ENCODE results near the gene WDR48. TPM values are rescaled to one million over a fixed set of nuclear protein-coding genes. Genes with fewer than 3 reads are reported as not detected.

Gene WDR48
- total and polyA plus RNA-seq, 9 donors = 20.7 to 55.5 (median 38.2) TPM

DNA sequence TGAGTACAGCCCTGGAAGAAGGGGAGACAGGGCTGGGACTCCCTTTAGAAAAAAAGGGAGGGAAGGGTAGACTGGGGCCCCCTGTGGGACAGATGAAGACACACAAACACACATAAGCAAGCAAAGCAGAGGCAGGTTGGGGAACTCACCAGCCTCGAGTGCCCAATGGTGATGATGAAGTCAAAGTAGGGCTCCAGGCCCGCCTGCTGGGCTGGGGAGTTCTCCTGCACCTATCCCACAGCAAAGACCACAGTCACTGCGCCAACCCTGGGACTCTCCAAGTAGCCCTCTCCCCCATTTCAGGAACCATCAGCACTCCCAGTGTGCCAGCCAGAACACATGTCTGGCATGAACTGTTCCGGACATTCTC lies 51.5 kb downstream of the WDR48 start:
- Histone ChIP-seq H3K27ac (peak overlapping the region in 1 of 2 donors; percentile 6), H3K36me3 (no peaks in the 10 kb centered on the region), H3K9me3 (no peaks in the 10 kb centered on the region), H3K4me1 (ENCODE audit: insufficient read depth) (peaks cover 3% of the 10 kb centered on the region), H3K4me3 (no peak overlapping the region), H3K27me3 (no peaks in the 10 kb centered on the region)
- intact Hi-C loops (cut with DNase I) = no loop called here
- DNase-seq = no peak
- TF ChIP-seq EP300 (IDR thresholded peaks at IDR 0.05) (no peak), POLR2A (IDR thresholded peaks at IDR 0.05) (no peak)
- TF ChIP-seq, protein P1, sequence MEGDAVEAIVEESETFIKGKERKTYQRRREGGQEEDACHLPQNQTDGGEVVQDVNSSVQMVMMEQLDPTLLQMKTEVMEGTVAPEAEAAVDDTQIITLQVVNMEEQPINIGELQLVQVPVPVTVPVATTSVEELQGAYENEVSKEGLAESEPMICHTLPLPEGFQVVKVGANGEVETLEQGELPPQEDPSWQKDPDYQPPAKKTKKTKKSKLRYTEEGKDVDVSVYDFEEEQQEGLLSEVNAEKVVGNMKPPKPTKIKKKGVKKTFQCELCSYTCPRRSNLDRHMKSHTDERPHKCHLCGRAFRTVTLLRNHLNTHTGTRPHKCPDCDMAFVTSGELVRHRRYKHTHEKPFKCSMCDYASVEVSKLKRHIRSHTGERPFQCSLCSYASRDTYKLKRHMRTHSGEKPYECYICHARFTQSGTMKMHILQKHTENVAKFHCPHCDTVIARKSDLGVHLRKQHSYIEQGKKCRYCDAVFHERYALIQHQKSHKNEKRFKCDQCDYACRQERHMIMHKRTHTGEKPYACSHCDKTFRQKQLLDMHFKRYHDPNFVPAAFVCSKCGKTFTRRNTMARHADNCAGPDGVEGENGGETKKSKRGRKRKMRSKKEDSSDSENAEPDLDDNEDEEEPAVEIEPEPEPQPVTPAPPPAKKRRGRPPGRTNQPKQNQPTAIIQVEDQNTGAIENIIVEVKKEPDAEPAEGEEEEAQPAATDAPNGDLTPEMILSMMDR (IDR thresholded peaks at IDR 0.05) = no peak
- 75 to 85% (median 77%) methylated on average over 4 of the region's 4 CpGs for WGBS, 3 donors

DNA sequence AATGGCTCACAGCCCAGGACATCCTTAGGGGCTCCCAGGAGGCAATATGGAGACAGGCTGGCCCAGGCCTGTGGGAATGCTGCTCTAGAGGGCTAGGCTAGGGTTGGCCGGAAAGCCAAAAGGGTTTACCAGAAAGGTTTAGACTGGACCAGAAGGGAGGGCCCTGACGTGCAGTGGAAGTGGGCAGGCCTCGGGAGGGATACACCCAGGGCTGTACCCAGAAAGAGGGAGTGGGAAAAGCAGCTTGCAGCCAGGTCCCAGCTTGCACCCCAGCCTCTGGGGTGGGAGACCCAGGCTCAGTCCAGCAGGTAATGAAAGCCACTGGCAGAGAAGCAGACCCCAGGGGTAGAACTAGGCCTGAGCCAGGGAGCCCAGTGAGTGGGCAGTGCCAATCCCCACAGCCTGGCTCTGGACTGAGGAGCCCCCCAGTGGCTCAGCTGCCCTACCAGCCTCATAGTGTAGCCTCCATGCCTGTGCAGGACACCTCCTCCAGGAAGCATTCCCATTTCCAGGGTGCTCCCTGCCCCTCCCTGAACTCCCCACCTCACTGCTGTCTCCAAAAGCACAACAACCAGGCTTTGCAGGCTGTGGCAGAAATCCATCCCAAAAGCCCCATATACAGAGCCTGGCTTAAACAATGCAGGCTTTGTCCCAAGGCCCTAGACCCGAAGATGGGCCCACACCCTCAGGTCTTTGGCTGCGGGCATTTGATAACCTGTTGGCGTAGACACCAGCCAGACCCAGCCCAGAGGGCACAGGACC lies 52.2 kb downstream of the WDR48 start:
- TF ChIP-seq POLR2A (IDR thresholded peaks at IDR 0.05) = no peak
- TF ChIP-seq EP300 (IDR thresholded peaks at IDR 0.05) = no peak
- TF ChIP-seq, protein P1 (IDR thresholded peaks at IDR 0.05) = no peak
- no peak for DNase-seq
- Histone ChIP-seq H3K4me1 (ENCODE audit: insufficient read depth) (peaks cover 4% of the 10 kb centered on the region), H3K4me3 (no peak overlapping the region), H3K27ac (no peak overlapping the region), H3K36me3 (no peaks in the 10 kb centered on the region), H3K9me3 (no peaks in the 10 kb centered on the region), H3K27me3 (no peaks in the 10 kb centered on the region)
- 82 to 92% (median 86%) methylated on average over 6 of the region's 6 CpGs for WGBS, 3 donors
- intact Hi-C loops (cut with DNase I) = no loop called here

DNA sequence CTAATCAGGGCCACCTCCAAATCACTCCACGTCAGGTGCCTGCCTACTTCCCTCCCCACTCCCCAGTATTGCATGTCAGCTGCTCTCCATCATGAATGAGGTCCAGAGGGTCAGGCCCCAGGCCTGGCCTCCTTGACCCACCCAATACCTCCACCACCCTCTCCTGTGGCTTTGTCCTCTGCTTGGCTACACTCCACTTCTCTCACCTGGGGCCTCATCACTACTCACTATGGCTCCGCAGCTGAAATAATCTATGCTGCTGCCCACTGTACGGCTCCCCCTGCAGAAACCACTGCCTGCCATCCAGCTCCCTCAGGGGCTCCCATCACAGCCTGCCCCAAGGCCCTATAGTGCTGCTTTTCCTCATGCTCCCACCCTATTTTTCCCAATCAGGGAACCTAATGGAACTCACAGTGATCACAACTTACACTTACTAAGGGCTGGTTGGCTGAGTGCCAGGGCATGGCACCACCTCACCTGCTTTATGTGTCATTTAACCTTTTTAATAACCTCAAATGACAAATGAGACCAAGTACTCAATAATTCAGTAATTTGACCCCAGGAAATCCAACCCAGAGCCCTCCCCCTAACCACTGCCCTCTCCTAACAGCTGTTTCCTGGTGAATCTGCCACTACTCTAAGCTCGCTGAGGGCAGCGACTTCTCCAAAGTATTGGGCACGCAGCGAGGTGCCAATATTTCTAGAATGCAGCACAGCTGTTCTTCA lies 53.3 kb downstream of the WDR48 start:
- DNase-seq = no peak
- TF ChIP-seq EP300 (IDR thresholded peaks at IDR 0.05) = no peak
- TF ChIP-seq POLR2A (IDR thresholded peaks at IDR 0.05) = no peak
- TF ChIP-seq, protein P1 (IDR thresholded peaks at IDR 0.05) = no peak
- Histone ChIP-seq H3K27me3 (no peaks in the 10 kb centered on the region), H3K36me3 (no peaks in the 10 kb centered on the region), H3K27ac (no peak overlapping the region), H3K9me3 (no peaks in the 10 kb centered on the region), H3K4me3 (no peak overlapping the region), H3K4me1 (ENCODE audit: insufficient read depth) (peaks cover 4% of the 10 kb centered on the region)
- intact Hi-C loops (cut with DNase I) = loop anchor here in 1 of 4 donors (5.0 kb wide), 2 partner anchors 42 to 77 kb away; no protein-coding TSS in a partner anchor
- WGBS, 3 donors = 85 to 94% (median 87%) methylated on average over 6 to 7 of the region's 7 CpGs

DNA sequence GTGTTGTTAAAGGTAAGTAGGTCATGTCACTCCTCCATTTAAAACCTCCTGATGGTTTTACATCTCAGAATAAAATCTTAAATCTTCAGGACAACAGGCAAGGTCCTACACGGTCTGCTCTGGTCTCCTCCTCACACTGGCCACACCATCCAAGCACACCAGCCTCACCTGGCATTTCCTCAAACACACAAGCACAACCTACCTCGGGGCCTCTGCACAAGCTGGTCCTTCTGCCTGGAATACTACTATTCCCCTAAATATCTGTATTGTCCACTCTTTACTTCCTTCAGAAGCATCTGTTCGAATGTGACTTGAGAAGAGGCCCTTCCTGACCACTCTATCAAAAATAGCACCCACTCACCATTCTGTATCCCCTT lies 53.9 kb downstream of the WDR48 start:
- Histone ChIP-seq H3K4me3 (no peak overlapping the region), H3K36me3 (no peaks in the 10 kb centered on the region), H3K27me3 (no peaks in the 10 kb centered on the region), H3K27ac (peak overlapping the region in 1 of 2 donors; percentile 96), H3K4me1 (ENCODE audit: insufficient read depth) (peaks cover 4% of the 10 kb centered on the region), H3K9me3 (no peaks in the 10 kb centered on the region)
- intact Hi-C loops (cut with DNase I) = loop anchor here in 1 of 4 donors (5.0 kb wide), 2 partner anchors 42 to 77 kb away; no protein-coding TSS in a partner anchor
- TF ChIP-seq EP300 (IDR thresholded peaks at IDR 0.05) (no peak), POLR2A (IDR thresholded peaks at IDR 0.05) (no peak)
- TF ChIP-seq, protein P1 (IDR thresholded peaks at IDR 0.05) = no peak
- DNase-seq = no peak
- 72 to 83% (median 78%) methylated on average over 3 of the region's 3 CpGs for WGBS, 3 donors

Data from ovary (tissue), 9 donors.